ENCODE data around the gene PPIP5K1.
A peak's percentile ranks its signal among the peaks of the same experiment; 100 is the strongest.

PPIP5K1 gene

GRCh38 chr15:43517354-43518196, 72.4 kb downstream of the PPIP5K1 start, which contains the start of gene MAP1A:
TSS of gene MAP1A (plus strand) at chr15:43517608. CDS start at chr15:43521474, 3,866 bp downstream.
- DNase-seq = peak; percentile 70

DNA sequence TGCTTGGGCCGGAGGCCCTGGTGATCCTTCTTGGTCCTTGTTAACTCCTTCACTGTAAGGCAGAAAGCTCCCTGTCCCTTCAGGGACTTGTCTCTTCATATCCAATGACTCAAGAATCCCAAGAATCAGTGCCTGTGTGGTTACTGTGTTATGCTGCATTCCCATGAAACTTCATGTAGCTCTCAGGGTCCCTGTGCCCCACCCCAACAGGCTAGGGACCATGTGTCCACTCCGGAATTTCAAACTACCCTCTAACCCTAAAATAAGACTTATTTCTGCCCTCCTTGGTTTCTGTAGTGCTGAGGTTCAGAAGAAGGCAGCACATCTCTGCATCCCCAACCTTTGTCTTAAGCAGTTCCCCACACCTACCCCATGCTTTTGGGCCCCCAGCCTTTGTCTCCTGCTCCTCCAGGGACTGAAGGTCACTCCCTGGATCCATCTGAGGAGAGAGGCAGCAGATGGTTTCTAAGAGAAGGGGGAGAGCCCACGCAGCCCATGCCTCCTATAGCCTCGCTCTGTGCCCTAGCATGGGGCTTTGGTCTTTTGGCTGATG, 73.1 kb downstream of the PPIP5K1 start:
- peak; percentile 53 for DNase-seq

DNA sequence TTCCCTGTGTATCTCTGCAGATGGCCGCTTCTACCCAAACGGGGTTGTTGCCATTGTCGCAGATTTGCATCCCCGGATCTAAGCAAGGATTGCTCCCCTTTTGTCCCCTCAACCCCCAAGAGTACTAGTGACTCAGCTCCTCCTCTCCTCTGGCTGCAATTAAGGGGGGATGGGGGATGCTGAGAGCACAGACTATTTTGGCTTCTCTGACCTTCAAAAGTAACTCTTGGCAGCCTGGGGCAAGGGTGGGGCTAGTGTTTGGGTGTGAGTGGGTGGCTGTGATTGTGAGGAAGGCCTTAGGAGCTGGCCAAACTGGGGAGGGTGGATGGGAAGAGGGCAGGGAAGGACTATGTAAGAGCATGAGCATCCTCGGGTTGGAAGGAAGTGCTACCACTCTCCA, 73.8 kb downstream of the PPIP5K1 start:
- no peak for DNase-seq

DNA sequence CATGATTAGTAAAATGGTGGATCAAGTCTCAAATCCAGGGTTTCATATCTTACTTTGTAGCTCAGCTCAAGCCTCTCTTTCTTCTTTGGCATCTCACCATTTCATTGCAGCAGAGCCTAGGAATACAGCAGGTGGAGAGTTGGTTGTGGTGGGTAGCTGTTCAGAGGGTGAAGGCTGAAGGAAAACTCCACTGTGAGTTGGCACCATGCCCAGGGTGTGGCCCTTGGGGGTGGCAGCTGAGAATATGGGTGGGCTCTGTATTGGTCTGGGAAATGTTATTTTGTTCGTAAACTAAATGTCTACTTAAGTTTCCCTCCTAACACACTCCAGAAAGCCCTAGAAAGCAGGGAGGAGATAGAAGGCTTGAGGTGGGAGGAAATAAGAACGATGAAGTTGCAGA, 74.3 kb downstream of the PPIP5K1 start:
- no peak for DNase-seq

DNA sequence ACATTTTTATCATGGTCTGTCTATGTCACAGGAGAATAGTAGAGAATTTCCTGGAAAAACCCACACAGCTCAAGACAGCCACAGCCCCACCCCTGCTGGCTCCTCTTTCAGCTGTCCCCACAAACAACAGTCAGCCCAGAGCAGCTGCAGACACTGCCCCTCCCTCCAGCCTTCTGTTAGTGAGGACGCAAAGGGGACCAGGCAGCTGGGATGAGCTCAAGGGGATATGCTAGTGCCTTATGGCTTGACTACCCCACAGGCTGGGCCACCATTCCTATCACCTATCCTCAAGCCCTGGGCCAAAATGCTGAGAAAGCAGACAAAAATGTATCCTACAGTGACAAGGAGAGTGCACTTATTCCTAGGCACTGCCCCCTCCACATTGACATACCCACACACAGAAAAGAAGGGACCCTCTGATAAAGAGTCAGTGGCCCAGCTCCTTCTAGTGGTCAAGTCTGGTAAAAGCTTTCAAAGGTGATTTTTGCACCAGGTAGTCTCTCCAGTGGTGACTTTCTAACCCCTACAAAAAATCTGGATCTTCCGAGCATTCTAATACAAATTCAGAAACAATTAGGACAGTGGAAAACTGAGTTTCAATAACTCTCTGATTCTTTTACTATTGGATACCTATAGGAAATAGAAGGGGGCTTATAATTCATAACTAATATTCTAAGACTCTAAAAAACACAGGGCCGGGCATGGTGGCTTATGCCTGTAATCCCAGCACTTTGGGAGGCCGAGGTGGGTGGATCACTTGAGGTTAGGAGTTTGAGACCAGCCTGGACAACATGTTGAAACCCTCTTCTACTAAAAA, 75.6 kb downstream of the PPIP5K1 start:
- no peak for DNase-seq

- DNase-seq = no peak
These were observed 76.5 kb downstream of the PPIP5K1 start for GRCh38 chr15:43513550-43513949.

GRCh38 chr15:43511012-43511885, 78.8 kb downstream of the PPIP5K1 start:
- peak; percentile 86 for DNase-seq

DNA sequence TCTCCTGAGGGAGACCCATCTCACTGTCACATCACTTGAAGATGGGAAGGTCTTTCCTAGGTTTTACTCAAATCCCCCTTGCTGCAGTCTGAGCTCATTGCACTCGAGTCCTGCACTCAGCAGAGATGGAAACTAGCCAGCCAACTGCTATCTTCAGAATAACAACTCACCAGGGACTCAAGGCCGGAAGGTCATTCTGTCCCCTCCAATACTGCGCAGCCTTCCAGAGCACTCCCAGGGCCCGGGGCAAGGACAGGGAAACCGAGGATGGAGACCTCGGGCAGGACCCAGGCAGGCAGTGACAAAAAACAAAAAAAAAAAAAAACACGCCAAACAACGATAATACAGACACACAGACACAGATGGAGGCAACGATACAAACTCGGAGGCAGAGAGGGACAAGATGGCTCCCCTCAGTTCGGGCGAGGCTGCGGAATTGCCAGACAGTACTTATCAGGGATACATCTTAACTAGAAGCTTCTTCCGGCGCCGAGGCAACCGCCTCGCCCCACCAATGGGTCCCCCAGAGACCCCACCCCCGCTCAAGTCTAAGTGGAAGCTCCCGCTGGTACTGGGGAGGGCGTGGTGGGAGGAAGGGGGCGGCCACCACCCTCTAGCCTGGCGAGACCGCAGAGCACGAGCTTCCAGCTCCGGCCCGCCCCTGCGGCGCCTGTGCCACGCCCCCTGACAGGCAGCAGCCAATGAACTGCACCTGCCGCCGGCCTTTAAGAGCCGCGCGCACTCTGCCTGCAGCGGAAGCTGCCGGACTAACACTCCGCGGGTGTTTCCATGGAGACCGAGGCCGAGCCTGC, 79.6 kb downstream of the PPIP5K1 start:
- DNase-seq = peak; percentile 88

- peak; percentile 35 for DNase-seq
These were observed 80.3 kb downstream of the PPIP5K1 start for GRCh38 chr15:43509660-43510199.

GRCh38 chr15:43508991-43509659, 80.9 kb downstream of the PPIP5K1 start:
- no peak for DNase-seq

GRCh38 chr15:43508421-43508820, 81.6 kb downstream of the PPIP5K1 start:
- DNase-seq = no peak

DNA sequence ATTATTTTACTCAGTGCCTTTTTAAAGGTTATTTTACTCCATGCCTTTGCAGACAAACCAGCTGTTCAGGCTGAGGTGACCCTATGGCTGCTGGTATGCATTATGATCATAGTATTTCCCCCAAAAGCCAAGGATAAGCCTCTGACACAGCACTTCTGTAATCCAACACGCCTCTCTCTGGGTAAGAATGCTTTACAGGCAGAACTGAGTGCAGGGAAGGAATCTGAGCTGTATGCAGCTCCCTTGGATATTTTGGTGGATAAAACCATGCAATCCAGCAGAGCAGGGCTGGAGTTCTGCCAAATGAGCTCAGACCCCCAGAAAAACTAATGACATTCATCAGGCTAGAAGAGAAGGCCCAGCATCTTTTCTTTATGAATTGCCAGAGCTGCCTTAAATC, 84.3 kb downstream of the PPIP5K1 start:
- no peak for DNase-seq

DNA sequence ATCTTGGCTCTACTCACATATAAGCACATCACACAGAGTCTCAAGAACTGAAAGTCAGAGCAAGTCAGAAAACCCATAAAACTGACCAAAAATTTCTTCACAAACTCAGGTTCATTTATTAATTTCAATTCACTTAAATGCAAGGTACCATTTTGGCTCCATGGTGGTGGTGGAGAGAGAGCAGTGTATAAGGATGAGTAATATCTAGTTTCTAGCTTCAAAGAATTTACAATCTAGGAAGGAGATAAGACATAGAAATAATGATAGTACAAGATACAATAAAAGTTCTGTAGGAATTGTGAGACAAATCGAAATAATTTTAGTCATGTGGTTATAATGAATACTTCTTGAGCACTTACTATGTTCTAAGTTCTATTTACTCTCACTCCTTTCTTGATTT, 90.4 kb downstream of the PPIP5K1 start:
- no peak for DNase-seq

DNA sequence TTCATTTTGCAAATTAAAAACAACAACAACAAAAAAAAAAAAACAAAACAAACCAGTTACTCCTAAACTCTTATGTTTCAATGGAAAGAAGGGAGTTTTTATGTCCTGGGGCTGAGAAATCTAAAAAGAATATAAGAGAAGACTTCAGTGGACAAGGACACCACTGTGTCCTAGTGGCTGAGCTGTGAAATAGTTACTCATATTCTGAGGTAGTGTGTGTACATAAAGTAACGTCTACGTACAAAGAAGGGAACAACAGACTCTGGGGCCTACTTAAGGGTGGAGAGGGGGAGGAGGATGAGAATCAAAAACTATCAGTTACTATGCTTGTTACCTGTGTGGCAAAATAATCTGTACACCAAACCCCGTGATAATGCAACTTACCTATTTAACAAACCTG, 91.0 kb downstream of the PPIP5K1 start:
- no peak for DNase-seq

DNA sequence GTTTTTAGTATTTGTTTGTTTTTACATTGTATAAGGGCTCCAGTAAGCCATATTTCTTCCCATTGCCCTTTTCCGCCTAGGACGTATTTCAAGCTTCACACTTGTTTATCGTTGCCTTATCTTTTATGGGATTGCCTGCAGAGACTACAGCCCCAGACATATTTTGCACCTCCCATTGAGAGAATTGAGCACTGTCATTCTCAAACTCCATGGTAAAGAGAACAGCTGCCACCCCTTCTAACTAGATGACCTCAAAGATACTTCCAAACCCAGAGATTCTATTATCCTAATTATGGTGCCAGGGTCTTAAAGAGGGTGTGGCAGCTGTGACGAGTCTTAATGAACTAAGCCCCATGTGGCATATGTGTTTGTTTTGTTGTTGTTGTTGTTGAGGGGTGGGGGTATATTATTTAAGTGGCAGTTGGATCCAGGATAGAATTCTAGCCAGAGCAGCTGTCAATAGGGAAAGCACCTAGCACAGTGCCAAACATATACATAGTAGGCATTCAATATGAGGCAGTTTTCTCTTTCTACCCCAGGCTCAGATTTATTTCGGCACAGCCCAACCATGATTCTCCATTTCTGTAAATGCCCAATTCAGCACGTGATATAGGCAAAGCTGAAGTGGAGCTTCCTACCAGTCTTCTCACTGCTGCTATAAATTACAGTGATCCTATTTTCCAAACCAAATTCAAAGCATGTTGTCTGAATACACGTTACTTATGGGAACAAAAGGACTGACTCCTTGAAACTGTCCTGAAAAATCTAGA, 96.1 kb downstream of the PPIP5K1 start:
- DNase-seq = no peak

- peak; percentile 93 for DNase-seq
These were observed 97.1 kb downstream of the PPIP5K1 start, which contains the start of gene TP53BP1 for GRCh38 chr15:43492673-43493601. TSS of gene TP53BP1 (minus strand) at chr15:43493156. CDS start at chr15:43493043, 113 bp downstream.

GRCh38 chr15:43492266-43492665, 97.7 kb downstream of the PPIP5K1 start:
- no peak for DNase-seq

- DNase-seq = no peak
These were observed 100.8 kb downstream of the PPIP5K1 start for GRCh38 chr15:43489191-43489590.

Measured in right kidney (tissue), 1 donor.